Stimulated activated CD4-positive, alpha-beta T cell treated with anti-CD3 and anti-CD28 coated beads, Interleukin-15, amount 100 ng/mL, for 48 hours (primary cell): ENCODE results near the gene COL27A1.
A peak's percentile ranks its signal among the peaks of the same experiment; 100 is the strongest.

ENCODE experiments used
- DNase-seq, 2 donors: peaks; one replicate each; pipeline ENCODE4 v3.0.0-alpha.2; 2020; ENCODE audit warnings: low read depth in 2 of 2

Gene COL27A1

DNA sequence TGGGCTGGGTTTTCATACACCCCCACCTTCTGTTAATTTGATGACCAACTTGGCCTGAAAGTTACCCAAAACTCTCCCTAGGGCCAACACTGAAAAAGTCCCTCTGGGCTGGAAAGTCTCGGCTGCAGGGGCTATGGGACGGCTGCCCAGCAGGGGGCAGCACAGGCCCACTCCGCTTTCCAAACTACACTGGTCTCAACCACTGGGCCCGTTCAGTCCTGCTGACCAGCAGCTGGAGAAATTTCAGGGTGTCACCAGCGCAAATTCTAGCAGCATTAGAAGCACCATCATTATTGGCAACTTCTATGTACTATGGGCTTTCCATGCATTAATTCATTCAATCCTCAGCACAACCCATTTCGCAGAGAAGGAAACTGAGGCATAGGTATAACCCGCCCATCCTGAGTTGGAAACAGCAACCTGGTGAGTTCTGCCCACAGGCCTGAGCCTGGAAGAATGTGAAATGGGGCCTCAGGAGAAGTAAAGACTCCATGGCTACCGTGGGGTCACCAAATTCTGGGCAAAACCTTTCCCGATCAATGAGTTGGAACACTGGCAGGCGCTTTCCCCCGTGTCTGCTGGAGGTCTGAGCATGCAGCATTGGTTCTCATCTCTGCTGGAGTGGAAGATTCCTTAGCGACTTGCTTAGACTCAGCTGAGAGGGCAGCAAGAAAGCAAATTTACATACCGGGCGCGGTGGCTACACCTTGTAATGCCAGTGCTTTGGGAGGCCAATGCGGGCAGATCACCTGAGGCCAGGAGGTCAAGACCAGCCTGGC is 184.0 kb downstream of the COL27A1 start:
- DNase-seq, result peak in 1 of 2 donors; percentile 52

DNA sequence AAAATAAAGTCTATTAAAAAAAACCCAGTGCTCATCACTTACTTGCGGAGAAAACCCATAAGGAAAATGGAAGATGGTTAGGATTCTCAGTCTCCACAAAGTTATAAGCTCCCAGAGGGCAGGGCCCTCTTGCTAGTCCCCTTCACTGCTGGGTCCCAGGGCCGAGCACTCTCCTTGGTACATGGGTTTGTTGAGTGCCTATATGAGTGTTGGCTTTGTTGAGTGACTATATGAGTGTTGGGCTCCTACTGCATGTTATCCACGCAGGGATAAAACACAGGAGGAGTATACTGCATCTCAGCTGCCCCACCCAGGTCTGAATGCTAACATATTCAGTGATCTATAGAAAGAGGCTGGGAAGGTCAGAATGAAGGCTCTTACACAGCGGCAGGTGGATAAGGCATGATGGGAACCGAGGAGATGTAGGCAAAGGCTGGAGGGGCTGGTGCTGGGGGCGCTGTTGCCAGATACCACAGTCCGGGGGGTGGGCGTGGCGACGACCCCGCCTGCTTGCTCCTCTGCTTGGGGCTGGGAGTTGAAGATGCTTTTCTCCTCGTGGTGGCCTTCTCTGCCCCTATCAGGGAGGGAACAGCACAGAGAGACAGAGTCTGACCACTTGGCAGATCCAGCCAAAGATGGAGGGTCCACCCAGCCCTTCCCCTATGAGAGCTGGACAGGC is 186.0 kb downstream of the COL27A1 start:
- DNase-seq, result no peak

GRCh38 chr9:114341991-114342390 is 186.7 kb downstream of the COL27A1 start:
- no peak for DNase-seq

- DNase-seq, result no peak
Observed at GRCh38 chr9:114342755-114343440, 187.6 kb downstream of the COL27A1 start.

DNA sequence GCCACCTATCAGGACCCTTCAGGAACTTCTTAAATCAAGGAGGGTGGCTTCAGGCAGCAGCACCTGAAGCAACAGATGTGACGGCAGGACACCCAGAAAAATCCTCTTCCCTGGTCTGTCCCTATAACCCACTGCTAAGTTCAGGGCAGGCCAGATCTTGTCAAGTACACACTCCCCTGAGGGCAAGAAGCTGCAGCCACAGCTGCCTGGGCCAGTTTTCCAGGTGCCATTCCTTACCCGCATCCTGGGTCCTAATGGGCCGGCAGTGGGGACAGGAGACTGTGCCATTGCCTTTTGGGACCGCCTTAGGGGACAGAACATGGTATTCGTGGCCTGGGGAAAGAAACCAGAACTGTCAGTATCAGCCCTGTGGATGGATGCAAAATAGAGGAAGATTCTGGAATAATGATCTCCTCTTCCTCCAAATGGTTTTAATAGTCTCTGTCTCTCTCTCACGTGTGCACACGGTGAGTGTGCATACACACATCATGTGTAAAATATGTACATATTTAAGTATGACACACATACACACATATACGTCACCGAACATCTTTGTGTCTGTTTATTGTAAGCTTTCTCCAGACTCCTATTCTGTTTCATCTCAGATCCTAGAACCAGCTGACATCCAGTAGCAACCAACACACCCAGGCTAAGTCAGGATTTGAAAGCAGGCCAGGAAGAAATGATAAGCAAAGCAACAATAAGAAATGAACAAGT is 188.3 kb downstream of the COL27A1 start:
- DNase-seq, result no peak

- DNase-seq, result no peak
Observed at GRCh38 chr9:114344188-114344566, 188.8 kb downstream of the COL27A1 start.

DNA sequence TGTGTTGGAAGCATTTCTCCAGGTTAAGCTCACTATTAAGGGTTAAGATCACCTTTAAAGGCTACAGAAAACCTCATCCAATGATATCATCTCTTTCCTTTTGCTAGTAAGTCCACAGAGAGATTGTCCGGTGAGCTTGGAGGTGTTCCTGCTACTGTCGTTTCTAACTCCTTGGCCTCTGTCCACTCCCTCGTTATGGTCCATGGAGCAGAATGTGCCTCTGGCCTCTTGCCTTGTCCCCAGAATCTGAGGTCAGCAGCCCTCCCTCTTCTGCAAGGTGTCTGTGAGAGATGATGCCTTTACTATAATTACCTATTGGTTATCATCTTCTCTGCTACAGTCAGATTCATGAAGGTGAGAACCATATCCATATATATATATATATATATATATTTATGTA is 189.4 kb downstream of the COL27A1 start:
- no peak for DNase-seq

DNA sequence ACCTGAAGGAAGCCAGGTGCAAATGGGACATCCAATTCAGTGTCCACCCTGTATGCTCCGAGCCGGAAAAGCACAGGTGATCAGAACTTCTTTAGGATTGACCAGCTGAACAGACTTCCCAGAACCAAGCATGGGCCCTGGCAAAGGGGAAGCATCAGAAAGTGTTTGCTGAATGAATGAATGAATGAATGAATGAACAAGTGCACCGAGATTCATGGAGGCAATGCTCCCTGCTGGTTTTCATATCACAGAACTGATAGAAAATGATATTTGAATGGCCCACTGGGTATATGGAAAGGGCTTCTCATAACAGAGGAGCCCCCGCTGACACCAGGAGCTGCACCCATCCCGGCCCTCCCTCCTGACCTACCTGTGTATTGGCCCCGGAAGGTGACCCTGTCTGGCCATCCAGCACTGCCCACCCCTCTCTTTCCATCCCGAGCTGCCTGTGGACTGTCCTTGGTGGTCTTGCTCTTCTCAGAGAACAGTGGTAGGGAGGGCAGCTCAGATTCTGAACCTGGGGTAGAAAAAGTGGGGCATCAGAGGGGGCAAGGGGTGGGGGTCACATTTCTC is 190.2 kb downstream of the COL27A1 start:
- no peak for DNase-seq

GRCh38 chr9:114346146-114346545 is 190.8 kb downstream of the COL27A1 start:
- DNase-seq, result no peak

DNA sequence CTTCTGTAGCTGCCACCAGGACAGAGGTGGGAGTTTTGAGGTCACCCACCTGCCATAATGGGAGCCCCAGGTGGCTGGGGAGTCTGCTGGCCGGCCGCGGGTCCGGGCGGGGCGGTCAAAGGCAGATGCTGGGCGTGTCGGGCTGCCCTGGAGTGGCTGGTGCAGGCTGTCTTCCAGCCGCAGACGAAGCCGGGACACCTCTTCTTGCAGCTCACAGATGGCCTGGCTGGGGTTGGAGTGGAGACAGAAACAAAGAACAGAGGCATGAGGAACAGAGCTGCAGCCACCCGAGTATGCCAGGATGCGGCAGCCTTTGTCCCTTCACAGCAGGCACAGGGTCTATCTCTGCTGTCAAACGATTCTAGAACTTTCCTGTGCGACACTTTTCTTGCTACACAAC is 192.3 kb downstream of the COL27A1 start:
- DNase-seq, result no peak

DNA sequence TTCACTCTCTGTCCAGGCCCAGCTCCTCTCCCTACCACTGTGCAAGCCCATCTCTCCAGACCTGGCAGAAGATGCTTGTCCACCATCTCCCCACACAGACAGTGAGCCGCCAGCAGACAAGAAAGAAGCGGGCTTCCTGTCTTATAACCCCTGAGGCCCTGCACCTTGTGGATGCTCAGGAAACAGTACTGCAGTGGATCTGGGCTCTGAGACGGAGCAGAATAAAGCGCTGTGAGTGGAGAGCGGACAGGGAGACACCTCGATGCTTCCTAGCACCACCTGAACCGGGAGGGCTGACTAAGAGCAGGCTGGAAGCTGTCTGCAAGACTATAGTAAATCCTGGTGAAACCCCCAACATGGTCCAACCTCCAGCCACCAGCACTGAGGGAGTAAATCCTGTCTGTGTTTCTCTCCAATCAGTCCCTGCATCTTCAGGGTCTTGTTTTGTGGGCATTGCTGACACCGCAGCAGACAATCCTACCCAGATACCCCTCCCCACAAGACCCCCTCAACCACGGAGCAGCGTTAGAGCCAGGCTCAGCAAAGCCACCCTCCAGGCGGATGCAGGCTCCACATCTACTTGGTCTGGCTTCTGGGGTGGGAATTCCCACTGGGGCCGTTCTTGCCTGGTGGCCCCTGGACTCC is 193.0 kb downstream of the COL27A1 start:
- no peak for DNase-seq

GRCh38 chr9:114348906-114349482 is 193.7 kb downstream of the COL27A1 start:
- peak; percentile 91 to 92 for DNase-seq

DNA sequence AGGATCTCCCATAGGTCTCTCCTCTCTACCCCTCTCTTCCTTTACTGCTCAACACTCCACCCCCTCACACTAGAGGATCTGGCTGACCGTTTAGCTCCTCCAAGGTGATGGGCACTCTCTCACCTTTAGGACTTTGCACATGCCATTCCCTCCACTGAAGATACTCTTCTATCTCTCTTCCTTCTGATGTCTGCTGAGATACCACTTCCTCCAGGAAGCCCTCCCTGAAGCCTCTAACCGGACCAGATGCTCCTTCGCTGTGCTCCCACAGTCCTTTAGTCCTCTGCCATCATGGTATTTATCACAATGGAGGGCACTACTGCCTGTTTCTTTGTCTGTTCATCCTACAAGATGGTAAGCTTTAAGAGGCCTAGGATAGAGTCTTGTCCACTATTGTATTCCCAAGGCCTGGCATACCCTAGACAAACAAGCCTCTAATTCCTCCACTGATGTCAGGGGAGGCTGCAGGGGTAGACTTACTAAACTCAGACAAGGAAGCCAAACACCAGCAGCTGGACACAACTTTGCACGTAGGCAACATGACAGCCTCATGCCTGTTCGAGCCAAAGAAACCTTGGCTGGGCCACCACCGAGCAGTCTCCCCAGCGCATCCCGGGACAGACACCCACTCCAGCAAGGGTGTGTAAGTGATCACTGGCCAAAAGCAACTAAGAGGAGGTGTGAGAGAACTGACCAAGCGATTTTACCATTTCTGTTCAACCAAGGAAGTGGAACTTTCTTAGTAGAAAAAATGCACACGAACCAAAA is 194.6 kb downstream of the COL27A1 start:
- no peak for DNase-seq

DNA sequence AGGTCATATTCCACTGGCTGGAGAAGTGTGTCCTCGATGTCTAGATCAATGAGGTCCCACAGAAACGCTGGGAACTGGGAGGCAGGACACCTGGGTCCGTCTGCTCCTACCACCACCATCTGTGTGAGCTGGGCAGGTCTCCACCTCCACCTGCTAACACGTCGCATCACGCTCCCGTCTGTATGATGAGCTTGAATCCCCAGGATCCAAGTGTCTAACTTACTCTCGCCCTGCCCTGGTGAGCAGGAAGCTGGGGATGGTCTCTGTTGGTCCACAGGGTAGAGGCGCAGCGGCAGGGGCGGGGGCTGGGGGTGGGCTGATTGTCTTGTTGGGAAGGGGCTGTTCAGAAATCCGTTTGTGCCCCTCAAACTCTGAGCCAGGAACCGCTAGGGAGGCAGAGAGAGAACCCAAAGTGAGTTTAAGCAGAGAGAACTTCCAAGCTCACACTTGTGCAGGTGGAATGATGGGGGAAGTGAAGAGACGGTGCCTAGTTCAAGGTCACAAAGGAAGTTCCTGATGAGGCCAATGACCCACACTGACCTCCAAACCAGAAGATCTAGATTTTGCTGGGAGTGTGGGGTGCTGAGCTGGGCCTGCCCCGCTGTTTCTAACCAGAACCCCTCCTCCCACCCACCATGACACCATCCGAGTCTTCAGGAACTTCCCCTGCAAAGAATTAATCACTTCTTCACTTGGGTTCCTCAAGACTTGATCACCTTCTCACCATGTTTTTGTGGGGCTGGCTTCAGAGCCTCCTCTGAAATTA is 195.5 kb downstream of the COL27A1 start:
- DNase-seq, result no peak

DNA sequence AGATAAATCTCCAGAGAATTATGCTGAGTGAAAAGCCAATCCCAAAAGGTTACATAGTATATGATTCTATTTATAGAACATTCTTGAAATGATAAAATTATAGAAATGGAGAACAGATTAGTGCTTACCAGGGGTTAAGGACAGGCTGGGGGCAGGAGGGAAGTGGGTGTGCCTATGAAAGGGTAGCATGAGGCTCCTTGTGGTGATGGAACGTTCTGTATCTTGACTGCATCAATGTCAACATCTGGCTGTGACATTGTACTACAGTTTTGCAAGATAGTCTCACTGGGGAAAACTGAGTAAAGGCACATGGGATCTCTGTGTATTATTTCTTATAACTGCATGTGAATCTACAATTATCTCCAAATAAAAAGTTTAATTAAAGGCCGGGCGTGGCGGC is 196.6 kb downstream of the COL27A1 start:
- DNase-seq, result no peak

GRCh38 chr9:114355821-114356220 is 200.5 kb downstream of the COL27A1 start:
- DNase-seq, result no peak

DNA sequence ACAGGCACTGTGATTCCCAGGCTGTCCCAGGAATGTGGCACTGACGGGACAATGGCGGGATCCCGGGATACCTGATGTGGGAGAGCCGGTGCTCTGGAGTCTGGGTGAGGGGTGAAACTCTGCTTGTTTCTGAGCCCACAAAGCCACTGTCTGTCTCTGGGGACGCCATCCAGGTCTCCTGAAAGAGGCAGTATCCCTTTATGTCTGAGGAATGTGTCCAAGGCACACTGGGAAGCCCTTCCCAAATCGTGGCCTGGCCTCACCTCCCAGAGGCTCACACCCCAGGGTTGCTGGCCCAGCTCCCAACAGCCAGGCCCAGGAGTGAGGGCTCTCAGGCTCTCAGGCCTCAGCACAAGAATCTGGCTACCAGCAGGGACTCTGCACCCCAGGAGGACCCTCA is 201.5 kb downstream of the COL27A1 start:
- no peak for DNase-seq

- DNase-seq, result no peak
Observed at GRCh38 chr9:114357360-114357759, 202.0 kb downstream of the COL27A1 start.

DNA sequence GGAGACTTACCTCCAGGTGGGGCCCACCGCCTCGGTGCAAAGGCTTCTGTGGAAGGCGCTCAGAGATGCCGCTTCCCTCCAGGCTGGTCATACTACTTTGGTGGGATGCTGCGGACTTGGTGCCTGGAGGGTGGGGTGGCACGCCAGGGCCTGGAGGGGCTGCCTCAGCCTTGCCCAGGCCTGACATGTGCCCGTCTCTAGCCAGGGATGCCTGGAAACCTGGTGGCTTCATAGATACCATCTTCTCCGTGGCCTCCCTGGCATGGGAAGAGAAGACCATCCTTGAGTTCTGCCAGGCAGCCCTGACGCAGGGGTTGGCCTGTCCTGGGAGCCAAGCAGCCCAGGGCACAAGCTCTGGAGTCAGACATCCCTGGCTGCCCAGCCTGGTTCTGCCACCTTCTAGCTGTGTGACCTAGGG is 202.6 kb downstream of the COL27A1 start:
- DNase-seq, result no peak
